ENCODE measurements around the gene ITGA2. TPM values are rescaled to one million over a fixed set of nuclear protein-coding genes. Genes with fewer than 3 reads are reported as not detected.

ITGA2 gene
- total RNA-seq, 1 experiment from 2014 or later = 13.6 TPM

DNA sequence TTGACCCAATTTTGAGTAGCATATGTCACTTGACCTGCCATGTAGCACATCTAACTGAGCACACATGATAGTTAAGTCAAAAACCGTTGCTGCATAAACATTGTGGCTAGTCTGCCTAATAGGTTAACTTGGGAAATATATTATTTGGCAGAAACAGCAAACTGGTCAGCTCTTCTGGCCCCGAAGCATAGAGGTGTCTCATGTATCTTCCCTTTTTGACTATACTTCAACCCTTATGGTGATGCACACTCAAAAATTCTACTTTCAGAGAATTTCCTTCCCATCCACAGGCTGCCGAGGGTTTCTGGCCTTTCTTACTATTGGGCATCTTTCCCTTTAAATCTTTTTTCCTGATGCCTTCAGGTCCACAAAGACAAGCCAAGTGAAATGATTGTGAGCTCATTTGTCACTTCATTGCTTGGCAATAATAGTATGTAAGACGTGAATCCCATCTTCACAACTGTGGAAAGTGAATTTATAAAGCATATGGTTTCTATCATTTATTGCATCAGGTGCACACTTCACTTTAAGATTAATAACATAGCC is 79.2 kb downstream of the ITGA2 start:
- Mint-ChIP-seq H3K36me3 (ENCODE audit: insufficient read depth, unreplicated experiment) (peaks cover 27% of the 10 kb centered on the region), H3K4me3 (ENCODE audit: unreplicated experiment) (no peak overlapping the region), H3K4me1 (ENCODE audit: low read depth, unreplicated experiment) (no peaks in the 10 kb centered on the region), H3K27ac (ENCODE audit: unreplicated experiment) (no peak overlapping the region), H3K9me3 (ENCODE audit: unreplicated experiment) (no peaks in the 10 kb centered on the region), H3K27me3 (ENCODE audit: insufficient read depth, unreplicated experiment) (no peaks in the 10 kb centered on the region)
- TF ChIP-seq, protein P1, sequence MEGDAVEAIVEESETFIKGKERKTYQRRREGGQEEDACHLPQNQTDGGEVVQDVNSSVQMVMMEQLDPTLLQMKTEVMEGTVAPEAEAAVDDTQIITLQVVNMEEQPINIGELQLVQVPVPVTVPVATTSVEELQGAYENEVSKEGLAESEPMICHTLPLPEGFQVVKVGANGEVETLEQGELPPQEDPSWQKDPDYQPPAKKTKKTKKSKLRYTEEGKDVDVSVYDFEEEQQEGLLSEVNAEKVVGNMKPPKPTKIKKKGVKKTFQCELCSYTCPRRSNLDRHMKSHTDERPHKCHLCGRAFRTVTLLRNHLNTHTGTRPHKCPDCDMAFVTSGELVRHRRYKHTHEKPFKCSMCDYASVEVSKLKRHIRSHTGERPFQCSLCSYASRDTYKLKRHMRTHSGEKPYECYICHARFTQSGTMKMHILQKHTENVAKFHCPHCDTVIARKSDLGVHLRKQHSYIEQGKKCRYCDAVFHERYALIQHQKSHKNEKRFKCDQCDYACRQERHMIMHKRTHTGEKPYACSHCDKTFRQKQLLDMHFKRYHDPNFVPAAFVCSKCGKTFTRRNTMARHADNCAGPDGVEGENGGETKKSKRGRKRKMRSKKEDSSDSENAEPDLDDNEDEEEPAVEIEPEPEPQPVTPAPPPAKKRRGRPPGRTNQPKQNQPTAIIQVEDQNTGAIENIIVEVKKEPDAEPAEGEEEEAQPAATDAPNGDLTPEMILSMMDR (IDR thresholded peaks at IDR 0.05; ENCODE audit: insufficient read depth in 1 of 2, low read depth in 1 of 2, low read length in 1 of 2, severe bottlenecking in 1 of 2, unreplicated experiment in 1 of 2) = no peak
- CTCF ChIA-PET = no interaction called here
- DNase-seq = no peak
- H3K4me3 ChIP-seq (ENCODE audit: low read depth, low read length) = no peak overlapping the region
- no peaks in the 10 kb centered on the region for H3K4me1 ChIP-seq
- no peaks in the 10 kb centered on the region for H3K36me3 ChIP-seq (ENCODE audit: control insufficient read depth, insufficient read depth, low read length)
- H3K27me3 ChIP-seq (replicated peaks; ENCODE audit: control insufficient read depth, insufficient read depth, low read length) = no peaks in the 10 kb centered on the region
- POLR2A ChIA-PET = no interaction called here
- no peaks in the 10 kb centered on the region for H3K9me3 ChIP-seq
- no TSS peak for BruUV-seq (replicated peaks)
- intact Hi-C loops (cut with micrococcal nuclease; ENCODE audit: unreplicated experiment) = no loop called here

- Histone ChIP-seq H3K9me3 (no peaks in the 10 kb centered on the region), H3K36me3 (ENCODE audit: control insufficient read depth, insufficient read depth, low read length) (no peaks in the 10 kb centered on the region), H3K4me3 (ENCODE audit: low read depth, low read length) (no peak overlapping the region), H3K4me1 (no peaks in the 10 kb centered on the region), H3K27me3 (replicated peaks; ENCODE audit: control insufficient read depth, insufficient read depth, low read length) (no peaks in the 10 kb centered on the region)
- BruUV-seq (replicated peaks) = no TSS peak
- Mint-ChIP-seq H3K4me1 (ENCODE audit: low read depth, unreplicated experiment) (no peaks in the 10 kb centered on the region), H3K36me3 (ENCODE audit: insufficient read depth, unreplicated experiment) (peaks cover 30% of the 10 kb centered on the region), H3K27me3 (ENCODE audit: insufficient read depth, unreplicated experiment) (no peaks in the 10 kb centered on the region), H3K9me3 (ENCODE audit: unreplicated experiment) (no peaks in the 10 kb centered on the region), H3K27ac (ENCODE audit: unreplicated experiment) (no peak overlapping the region), H3K4me3 (ENCODE audit: unreplicated experiment) (no peak overlapping the region)
- no peak for DNase-seq
- ChIA-PET CTCF (no interaction called here), POLR2A (no interaction called here)
- TF ChIP-seq, protein P1 (IDR thresholded peaks at IDR 0.05; ENCODE audit: insufficient read depth in 1 of 2, low read depth in 1 of 2, low read length in 1 of 2, severe bottlenecking in 1 of 2, unreplicated experiment in 1 of 2) = no peak
- intact Hi-C loops (cut with micrococcal nuclease; ENCODE audit: unreplicated experiment) = no loop called here
Measured at GRCh38 chr5:53069626-53070025, 80.5 kb downstream of the ITGA2 start.

GRCh38 chr5:53071298-53071697 is 82.1 kb downstream of the ITGA2 start:
- no TSS peak for BruUV-seq (replicated peaks)
- no peak overlapping the region for H3K27ac Mint-ChIP-seq (ENCODE audit: unreplicated experiment)
- DNase-seq = no peak

More at GRCh38 chr5:53071298-53071697, 82.1 kb downstream of the ITGA2 start:
- ChIA-PET CTCF (no interaction called here), POLR2A (no interaction called here)
- Mint-ChIP-seq H3K36me3 (ENCODE audit: insufficient read depth, unreplicated experiment) (peaks cover 22% of the 10 kb centered on the region), H3K4me1 (ENCODE audit: low read depth, unreplicated experiment) (no peaks in the 10 kb centered on the region), H3K4me3 (ENCODE audit: unreplicated experiment) (no peak overlapping the region), H3K9me3 (ENCODE audit: unreplicated experiment) (no peaks in the 10 kb centered on the region), H3K27me3 (ENCODE audit: insufficient read depth, unreplicated experiment) (no peaks in the 10 kb centered on the region)
- no peaks in the 10 kb centered on the region for H3K9me3 ChIP-seq
- H3K4me1 ChIP-seq = no peaks in the 10 kb centered on the region
- H3K27me3 ChIP-seq (replicated peaks; ENCODE audit: control insufficient read depth, insufficient read depth, low read length) = no peaks in the 10 kb centered on the region
- intact Hi-C loops (cut with micrococcal nuclease; ENCODE audit: unreplicated experiment) = no loop called here
- no peak overlapping the region for H3K4me3 ChIP-seq (ENCODE audit: low read depth, low read length)
- no peaks in the 10 kb centered on the region for H3K36me3 ChIP-seq (ENCODE audit: control insufficient read depth, insufficient read depth, low read length)
- TF ChIP-seq, protein P1 (IDR thresholded peaks at IDR 0.05; ENCODE audit: insufficient read depth in 1 of 2, low read depth in 1 of 2, low read length in 1 of 2, severe bottlenecking in 1 of 2, unreplicated experiment in 1 of 2) = no peak

Data from Caco-2 (cell line).